ENCODE results near the gene FTO.

DNA sequence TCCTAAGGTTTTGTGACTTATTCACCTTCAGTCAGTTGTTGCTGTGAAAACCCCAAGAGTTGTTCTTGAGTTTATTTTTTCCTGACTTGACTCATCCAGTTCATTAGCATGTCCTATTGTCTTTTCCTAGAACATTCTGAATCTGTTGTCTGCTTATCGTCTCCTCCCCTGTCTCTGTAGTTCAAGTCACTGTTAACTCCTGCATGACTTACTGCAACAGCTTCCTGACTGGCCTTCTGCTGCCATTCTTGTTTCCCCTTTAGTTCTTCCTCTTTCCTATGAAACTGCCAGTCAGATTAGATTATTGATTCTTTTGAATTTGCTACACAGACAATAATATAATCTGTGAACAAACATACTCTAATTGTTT is 161.5 kb downstream of the FTO start:
- TF ChIP-seq POLR2A (IDR thresholded peaks at IDR 0.05), result no peak
- TF ChIP-seq CTCF (IDR thresholded peaks at IDR 0.05), result no peak

All from adrenal gland (tissue), 5 donors.